Measurements from ENCODE around the gene NOS3.

The NOS3 gene

GRCh38 chr7:150949564-150949963, 41.3 kb upstream of the NOS3 start:
- DNase-seq (ENCODE audit: low read depth) = no peak
- TF ChIP-seq CTCF (conservative IDR thresholded peaks at IDR 0.05; ENCODE audit: low read length) = no peak
- H3K4me3 ChIP-seq (ENCODE audit: low read length) = no peak overlapping the region

GRCh38 chr7:150949971-150950491, 40.8 kb upstream of the NOS3 start:
- H3K4me3 ChIP-seq (ENCODE audit: low read length) = no peak overlapping the region
- TF ChIP-seq CTCF (conservative IDR thresholded peaks at IDR 0.05; ENCODE audit: low read length) = no peak
- no peak for DNase-seq (ENCODE audit: low read depth)

- DNase-seq (ENCODE audit: low read depth) = no peak
- no peak overlapping the region for H3K4me3 ChIP-seq (ENCODE audit: low read length)
- TF ChIP-seq CTCF (conservative IDR thresholded peaks at IDR 0.05; ENCODE audit: low read length) = no peak
Measured at GRCh38 chr7:150950496-150951180, 40.2 kb upstream of the NOS3 start.

- TF ChIP-seq CTCF (conservative IDR thresholded peaks at IDR 0.05; ENCODE audit: low read length) = no peak
- H3K4me3 ChIP-seq (ENCODE audit: low read length) = no peak overlapping the region
- DNase-seq (ENCODE audit: low read depth) = no peak
Measured at GRCh38 chr7:150951181-150951520, 39.7 kb upstream of the NOS3 start.

GRCh38 chr7:150951521-150951920, 39.3 kb upstream of the NOS3 start:
- DNase-seq (ENCODE audit: low read depth) = no peak
- no peak overlapping the region for H3K4me3 ChIP-seq (ENCODE audit: low read length)
- TF ChIP-seq CTCF (conservative IDR thresholded peaks at IDR 0.05; ENCODE audit: low read length) = no peak

- no peak for DNase-seq (ENCODE audit: low read depth)
- H3K4me3 ChIP-seq (ENCODE audit: low read length) = no peak overlapping the region
- no peak for TF ChIP-seq CTCF (conservative IDR thresholded peaks at IDR 0.05; ENCODE audit: low read length)
Measured at GRCh38 chr7:150952331-150953050, 38.3 kb upstream of the NOS3 start.
